BE2C (cell line): Measurements from ENCODE around the gene CDK8.
"Not testable (repeated sequence)": the region's sequence is repeated elsewhere in the genome, so short reads cannot be mapped to it uniquely, and the experiment has no call there.

Experiments
- DNase-seq: peaks from one replicate; pipeline ENCODE4 v3.0.0-alpha.2; 2020
- H3K27me3 ChIP-seq: fragments of 250-450 bp; sonication (Bioruptor Pico); 2 replicates; pipeline ENCODE4 v1.5.1; 2020; ENCODE audit warnings: mild to moderate bottlenecking
- H3K36me3 ChIP-seq: fragments of 250-450 bp; sonication (Bioruptor Pico); 2 replicates; pipeline ENCODE4 v1.5.1; 2020; ENCODE audit warnings: mild to moderate bottlenecking
- H3K4me1 ChIP-seq: fragments of 250-450 bp; sonication (Bioruptor Pico); 2 replicates; pipeline ENCODE4 v1.5.1; 2020
- H3K4me3 ChIP-seq: 2 replicates; pipeline ENCODE4 v1.5.1; 2011; ENCODE audit warnings: low read depth, low read length
- H3K9me3 ChIP-seq: fragments of 250-450 bp; sonication (Bioruptor Pico); 2 replicates; pipeline ENCODE4 v1.5.1; 2020
- CTCF ChIP-seq: IDR thresholded peaks from 2 replicates; pipeline ENCODE4 v1.5.1; 2012; ENCODE audit warnings: mild to moderate bottlenecking, low read depth, low read length

The CDK8 gene

GRCh38 chr13:26247011-26247410 is 6.9 kb upstream of the CDK8 start:
- DNase-seq: no peak
- no peaks in the 10 kb centered on the region for H3K4me1 ChIP-seq
- H3K4me3 ChIP-seq: no peak overlapping the region
- TF ChIP-seq CTCF: no peak
- H3K9me3 ChIP-seq: no peaks in the 10 kb centered on the region
- no peaks in the 10 kb centered on the region for H3K27me3 ChIP-seq
- no peaks in the 10 kb centered on the region for H3K36me3 ChIP-seq

GRCh38 chr13:26247608-26248007 is 6.3 kb upstream of the CDK8 start:
- no peaks in the 10 kb centered on the region for H3K4me1 ChIP-seq
- DNase-seq: no peak
- no peak for TF ChIP-seq CTCF
- H3K27me3 ChIP-seq: no peaks in the 10 kb centered on the region
- H3K36me3 ChIP-seq: no peaks in the 10 kb centered on the region
- H3K9me3 ChIP-seq: no peaks in the 10 kb centered on the region
- no peak overlapping the region for H3K4me3 ChIP-seq

- no peak for TF ChIP-seq CTCF
- H3K4me3 ChIP-seq: no peak overlapping the region
- no peaks in the 10 kb centered on the region for H3K27me3 ChIP-seq
- no peaks in the 10 kb centered on the region for H3K36me3 ChIP-seq
- H3K4me1 ChIP-seq: no peaks in the 10 kb centered on the region
- H3K9me3 ChIP-seq: no peaks in the 10 kb centered on the region
- no peak for DNase-seq
Observed at GRCh38 chr13:26249551-26249950, 4.4 kb upstream of the CDK8 start.

GRCh38 chr13:26252006-26252405 is 1.9 kb upstream of the CDK8 start:
- H3K9me3 ChIP-seq, H3K4me1 ChIP-seq, H3K27me3 ChIP-seq, H3K4me3 ChIP-seq, DNase-seq, H3K36me3 ChIP-seq: not testable (repeated sequence)

- DNase-seq: no peak
- no peaks in the 10 kb centered on the region for H3K9me3 ChIP-seq
- H3K27me3 ChIP-seq: no peaks in the 10 kb centered on the region
- no peak for TF ChIP-seq CTCF
- H3K4me3 ChIP-seq: peak overlapping the region; percentile 87
- H3K36me3 ChIP-seq: no peaks in the 10 kb centered on the region
- peaks cover 6% of the 10 kb centered on the region; the same call in 1 of the 2 replicates for H3K4me1 ChIP-seq
Observed at GRCh38 chr13:26253262-26253786, 605 bp upstream of the CDK8 start.

- Histone ChIP-seq H3K36me3 (no peaks in the 10 kb centered on the region), H3K27me3 (no peaks in the 10 kb centered on the region), H3K4me3 (peak overlapping the region; percentile 87), H3K4me1 (peaks cover 6% of the 10 kb centered on the region; the same call in 1 of the 2 replicates), H3K9me3 (no peaks in the 10 kb centered on the region)
- TF ChIP-seq CTCF: no peak
- peak; percentile 57 for DNase-seq
Observed at GRCh38 chr13:26254583-26255111, 718 bp downstream of the CDK8 start.

- no peaks in the 10 kb centered on the region for H3K27me3 ChIP-seq
- H3K36me3 ChIP-seq: no peaks in the 10 kb centered on the region
- no peak for TF ChIP-seq CTCF
- H3K9me3 ChIP-seq: no peaks in the 10 kb centered on the region
- peak overlapping the region; percentile 87 for H3K4me3 ChIP-seq
- DNase-seq: no peak
- peaks cover 6% of the 10 kb centered on the region; the same call in 1 of the 2 replicates for H3K4me1 ChIP-seq
Observed at GRCh38 chr13:26255115-26255514, 1.2 kb downstream of the CDK8 start.
